HCT116 (cell line): ENCODE measurements around the gene SHROOM3.

Experiments
- MAX ChIP-seq: IDR thresholded peaks from 2 replicates; pipeline ENCODE4 v1.6.1; 2012
- POLR2A ChIP-seq: IDR thresholded peaks from 2 replicates; pipeline ENCODE4 v1.7.0; 2011; ENCODE audit warnings: borderline replicate concordance; ENCODE audit not compliant: insufficient read depth, insufficient read length; ENCODE audit errors: extremely low read depth
- POLR2AphosphoS5 ChIP-seq: IDR thresholded peaks from 2 replicates; pipeline ENCODE4 v1.6.1; 2011; ENCODE audit warnings: mild to moderate bottlenecking, low read depth, low read length, moderate library complexity
- YY1 ChIP-seq: IDR thresholded peaks from 2 replicates; pipeline ENCODE4 v1.6.1; 2011; ENCODE audit warnings: low read length, low read depth, moderate library complexity, mild to moderate bottlenecking; ENCODE audit not compliant: insufficient replicate concordance; ENCODE audit errors: extremely low read depth
- TF ChIP-seq, protein P1 (sequence below), 3 experiments: fragments of 200-600 bp in 1 of 3; sonication (generic) in 1 of 3; IDR thresholded peaks in 2 of 3; conservative IDR thresholded peaks in 1 of 3; 2 replicates each; pipeline ENCODE4 v1.5.1; 2012 to 2017; ENCODE audit warnings: low read depth in 2 of 3, low read length in 2 of 3, antibody characterized with exemption in 1 of 3, borderline replicate concordance in 1 of 3, control low read depth in 1 of 3, mild to moderate bottlenecking in 1 of 3, mixed read lengths in 1 of 3, mixed run types in 1 of 3, moderate library complexity in 1 of 3; ENCODE audit not compliant: insufficient read depth in 1 of 3

DNA sequence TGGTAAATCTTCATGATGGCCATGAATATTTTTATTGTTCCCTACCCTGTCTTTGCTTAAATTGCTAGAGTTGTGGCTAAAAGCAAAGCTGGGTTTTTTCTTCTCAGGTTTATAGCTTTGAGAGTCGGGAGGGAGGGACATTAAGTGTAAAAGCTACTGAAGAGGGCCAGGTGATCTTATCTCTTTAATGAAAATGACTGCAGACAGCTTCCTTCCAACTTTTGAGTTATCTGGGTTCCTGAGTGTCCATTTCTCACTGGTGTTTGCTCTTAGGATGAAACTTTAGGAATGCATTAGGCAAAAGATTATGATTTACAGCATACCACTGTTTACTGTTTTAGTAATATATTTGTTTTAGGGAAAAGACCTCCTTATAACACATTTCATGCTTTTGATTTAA lies 187.7 kb downstream of the SHROOM3 start:
- TF ChIP-seq, protein P1, sequence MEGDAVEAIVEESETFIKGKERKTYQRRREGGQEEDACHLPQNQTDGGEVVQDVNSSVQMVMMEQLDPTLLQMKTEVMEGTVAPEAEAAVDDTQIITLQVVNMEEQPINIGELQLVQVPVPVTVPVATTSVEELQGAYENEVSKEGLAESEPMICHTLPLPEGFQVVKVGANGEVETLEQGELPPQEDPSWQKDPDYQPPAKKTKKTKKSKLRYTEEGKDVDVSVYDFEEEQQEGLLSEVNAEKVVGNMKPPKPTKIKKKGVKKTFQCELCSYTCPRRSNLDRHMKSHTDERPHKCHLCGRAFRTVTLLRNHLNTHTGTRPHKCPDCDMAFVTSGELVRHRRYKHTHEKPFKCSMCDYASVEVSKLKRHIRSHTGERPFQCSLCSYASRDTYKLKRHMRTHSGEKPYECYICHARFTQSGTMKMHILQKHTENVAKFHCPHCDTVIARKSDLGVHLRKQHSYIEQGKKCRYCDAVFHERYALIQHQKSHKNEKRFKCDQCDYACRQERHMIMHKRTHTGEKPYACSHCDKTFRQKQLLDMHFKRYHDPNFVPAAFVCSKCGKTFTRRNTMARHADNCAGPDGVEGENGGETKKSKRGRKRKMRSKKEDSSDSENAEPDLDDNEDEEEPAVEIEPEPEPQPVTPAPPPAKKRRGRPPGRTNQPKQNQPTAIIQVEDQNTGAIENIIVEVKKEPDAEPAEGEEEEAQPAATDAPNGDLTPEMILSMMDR (IDR thresholded peaks at IDR 0.05 in 2 of 3, conservative IDR thresholded peaks at IDR 0.05 in 1 of 3; ENCODE audit: borderline replicate concordance in 1 of 3, insufficient read depth in 1 of 3, low read depth in 2 of 3, low read length in 2 of 3), result no peak
- TF ChIP-seq YY1 (no peak), MAX (no peak), POLR2AphosphoS5 (no peak), POLR2A (no peak)
